Hematopoietic multipotent progenitor cell treated with erythropoietin and hydrocortisone succinate and interleukin-3 and kit ligand, for 4 days (in vitro differentiated cells): ENCODE measurements around the gene RBM48.
"Not testable (repeated sequence)": the region's sequence is repeated elsewhere in the genome, so short reads cannot be mapped to it uniquely, and the experiment has no call there.

Experiments used
- DNase-seq: peaks from one replicate; pipeline ENCODE4 v3.0.0-alpha.2; 2015

RBM48 gene

DNA sequence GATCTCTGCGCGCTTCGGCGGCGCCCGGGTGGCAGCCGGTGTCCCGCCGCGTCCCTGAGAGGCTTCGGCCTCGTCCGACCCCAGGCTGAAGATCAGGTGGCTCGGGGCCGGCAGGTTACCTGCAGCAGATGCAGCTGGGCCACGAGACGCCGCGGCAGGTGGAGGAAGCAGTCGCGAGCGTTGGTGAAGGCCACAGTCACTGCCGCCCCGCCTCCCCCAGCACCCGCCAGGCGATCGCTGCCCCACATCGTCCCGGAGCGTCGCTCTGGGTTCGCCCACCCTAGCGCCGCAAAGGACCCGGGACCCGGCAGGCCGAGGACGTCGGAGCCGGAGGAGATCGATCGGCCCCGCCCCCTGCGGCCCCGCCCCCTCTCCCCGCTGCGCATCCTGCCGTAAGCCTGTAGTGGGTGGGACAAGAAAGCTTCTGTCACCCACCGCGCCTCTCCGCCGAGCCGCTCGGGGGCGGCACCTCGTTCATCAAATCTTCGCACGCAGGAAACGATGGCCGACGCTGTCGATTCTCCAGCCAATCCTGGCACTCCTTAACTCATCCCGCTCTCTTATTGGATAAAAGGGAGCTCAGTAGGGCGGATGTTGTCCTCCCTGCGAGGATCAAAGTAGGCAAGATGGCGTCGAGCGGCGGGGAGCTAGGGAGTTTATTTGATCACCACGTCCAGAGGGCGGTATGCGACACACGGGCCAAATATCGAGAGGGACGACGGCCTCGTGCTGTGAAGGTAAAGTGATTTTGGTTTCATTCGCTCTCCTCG lies at the start of gene RBM48, which contains the start of gene PEX1:
TSS of gene RBM48 (plus strand) at position 608 of the 770 bp plus-strand sequence. CDS start at position 627, 19 bp downstream.
TSS of gene PEX1 (minus strand) at position 333 of the 770 bp plus-strand sequence. CDS start at position 248, 85 bp downstream.
- DNase-seq: peak; percentile 100

DNA sequence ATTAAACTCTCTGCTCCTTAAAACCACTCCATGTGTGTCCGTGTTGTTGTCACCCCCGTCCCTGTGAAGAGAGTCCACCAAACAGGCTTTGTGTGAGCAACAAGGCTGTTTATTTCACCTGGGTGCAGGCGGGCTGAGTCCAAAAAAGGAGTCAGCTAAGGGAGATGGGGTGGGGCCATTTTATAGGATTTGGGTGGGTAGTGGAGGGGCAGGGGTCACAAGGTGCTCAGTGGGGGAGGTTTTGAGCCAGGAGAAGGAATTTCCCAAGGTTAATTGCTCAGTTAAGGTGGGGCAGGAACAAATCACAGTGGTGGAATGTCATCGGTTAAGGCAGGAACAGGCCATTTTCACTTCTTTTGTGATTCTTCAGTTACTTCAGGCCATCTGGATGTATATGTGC lies 49.4 kb upstream of the RBM48 start:
- DNase-seq: not testable (repeated sequence)

- not testable (repeated sequence) for DNase-seq
Measured at GRCh38 chr7:92483624-92484023, 45.0 kb upstream of the RBM48 start.

- DNase-seq: not testable (repeated sequence)
Measured at GRCh38 chr7:92484226-92484625, 44.4 kb upstream of the RBM48 start.

DNA sequence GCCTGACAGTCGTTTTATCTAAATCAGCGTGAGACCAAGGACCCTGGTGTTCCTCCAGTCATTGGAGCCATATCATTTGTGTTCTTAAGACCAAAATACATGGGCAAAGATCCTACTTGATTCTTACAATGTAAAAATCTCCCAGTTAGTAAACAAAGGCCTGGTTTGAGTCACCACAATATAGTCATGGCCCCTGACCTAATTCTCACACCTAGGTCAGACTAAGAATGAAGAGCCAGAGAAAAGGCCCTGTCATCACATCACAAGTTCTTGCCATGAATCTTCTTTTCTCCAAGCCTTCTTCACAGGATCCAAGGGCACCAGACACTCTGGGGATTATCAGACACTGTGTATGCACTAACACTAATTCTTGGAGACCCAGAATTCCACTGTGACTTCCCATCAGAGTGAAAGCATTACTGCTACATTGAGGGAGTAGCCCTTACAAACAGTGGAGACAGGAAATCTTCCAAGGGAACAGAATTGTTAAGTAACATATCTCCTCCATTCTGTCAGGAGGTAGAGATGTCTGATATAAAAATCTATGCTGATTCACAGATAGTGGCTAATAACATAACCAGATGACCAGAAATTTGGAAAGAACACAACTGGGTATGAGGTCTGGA lies 43.2 kb upstream of the RBM48 start:
- DNase-seq: no peak

GRCh38 chr7:92485974-92486373 lies 42.6 kb upstream of the RBM48 start:
- DNase-seq: peak; percentile 2

GRCh38 chr7:92487804-92488203 lies 40.8 kb upstream of the RBM48 start:
- DNase-seq: no peak

GRCh38 chr7:92489634-92490033 lies 39.0 kb upstream of the RBM48 start:
- DNase-seq: no peak

GRCh38 chr7:92496876-92497275 lies 31.7 kb upstream of the RBM48 start:
- DNase-seq: no peak

- DNase-seq: no peak
Measured at GRCh38 chr7:92498557-92498956, 30.0 kb upstream of the RBM48 start.

- no peak for DNase-seq
Measured at GRCh38 chr7:92503767-92504166, 24.8 kb upstream of the RBM48 start.

DNA sequence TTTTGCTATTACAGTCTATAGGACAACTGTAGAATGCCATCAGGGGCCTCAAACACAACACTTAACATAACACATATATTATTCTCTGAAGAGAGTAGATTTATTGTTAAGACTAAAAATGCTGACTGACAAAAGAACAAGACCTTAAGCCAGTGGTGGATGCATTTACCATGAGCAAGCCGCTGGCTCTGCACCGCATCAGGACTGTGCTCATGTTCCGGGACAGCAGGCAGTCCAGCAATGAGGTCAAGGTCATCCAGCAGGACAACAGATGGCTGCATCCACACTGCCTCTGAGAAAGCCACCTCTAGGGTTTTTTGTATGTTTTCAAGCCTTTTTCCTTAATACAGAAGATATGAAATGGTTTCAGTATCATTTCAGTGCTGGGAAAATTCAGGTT lies 24.0 kb upstream of the RBM48 start:
- DNase-seq: no peak

DNA sequence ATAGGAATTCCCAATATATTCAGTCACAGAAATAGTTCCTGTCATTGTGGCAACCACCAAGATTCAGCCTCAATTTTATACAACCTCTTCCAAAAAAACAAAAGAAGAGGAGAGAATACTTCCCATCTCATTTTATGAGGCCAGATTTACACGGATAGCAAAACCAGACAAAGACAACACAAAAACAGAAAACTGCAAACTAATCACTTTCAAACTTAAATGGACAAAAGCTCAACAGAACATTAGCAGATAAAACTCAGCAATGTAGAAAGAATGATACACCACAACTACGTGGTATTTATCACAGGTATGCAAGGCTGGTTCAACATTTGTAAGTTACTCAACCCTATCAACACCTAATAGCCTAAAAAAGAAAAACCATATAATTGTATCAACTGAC lies 22.2 kb upstream of the RBM48 start:
- no peak for DNase-seq

DNA sequence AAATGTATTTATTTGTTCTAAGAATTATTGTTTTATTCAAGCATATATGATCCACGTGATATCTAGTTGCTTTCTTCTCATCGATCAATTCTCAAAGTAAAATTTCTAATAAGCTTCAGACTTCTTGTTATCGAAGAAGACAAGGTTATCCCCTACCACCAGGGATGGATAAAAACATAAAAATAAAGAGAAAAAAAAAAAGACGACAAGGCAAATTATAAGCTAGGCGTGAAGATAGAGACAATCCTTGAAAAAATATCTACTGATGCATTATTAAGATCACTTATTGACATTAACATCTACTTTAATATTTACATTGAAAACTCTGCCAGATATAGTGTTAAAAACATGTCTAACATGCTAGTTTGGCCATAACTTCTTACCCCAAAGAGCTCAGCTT lies 19.6 kb upstream of the RBM48 start:
- no peak for DNase-seq

DNA sequence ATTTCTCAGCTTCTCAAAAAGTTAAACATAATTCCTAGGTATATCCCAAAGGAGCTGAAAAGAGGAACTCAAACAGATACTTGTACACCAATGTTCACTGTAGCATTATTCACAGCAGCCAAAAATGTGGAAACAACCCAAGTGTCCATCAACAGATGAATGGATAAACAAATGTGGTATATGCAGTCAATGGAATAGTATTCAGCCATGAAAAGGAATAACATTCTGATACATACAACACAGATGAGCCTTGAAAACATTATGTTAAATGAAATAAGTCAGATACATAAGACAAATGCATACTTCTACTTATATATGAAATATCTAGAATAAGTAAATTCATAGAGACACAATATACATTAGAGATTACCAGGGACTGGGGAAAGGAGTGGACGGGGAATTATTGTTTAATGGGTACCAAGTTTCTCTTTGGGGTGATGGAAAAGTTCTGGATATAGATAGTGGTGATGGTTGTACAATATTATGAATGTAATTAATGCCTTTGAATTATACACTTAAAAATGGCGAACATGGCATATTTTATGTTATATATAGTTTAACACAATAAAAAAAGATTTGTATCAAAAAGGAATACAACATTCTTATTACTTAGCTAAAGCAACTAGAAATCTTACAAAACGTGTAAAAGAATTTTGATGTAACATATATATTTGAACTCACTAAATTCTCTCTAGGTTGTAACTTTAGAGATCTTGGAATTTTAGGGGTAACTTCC lies 15.3 kb upstream of the RBM48 start:
- DNase-seq: no peak

DNA sequence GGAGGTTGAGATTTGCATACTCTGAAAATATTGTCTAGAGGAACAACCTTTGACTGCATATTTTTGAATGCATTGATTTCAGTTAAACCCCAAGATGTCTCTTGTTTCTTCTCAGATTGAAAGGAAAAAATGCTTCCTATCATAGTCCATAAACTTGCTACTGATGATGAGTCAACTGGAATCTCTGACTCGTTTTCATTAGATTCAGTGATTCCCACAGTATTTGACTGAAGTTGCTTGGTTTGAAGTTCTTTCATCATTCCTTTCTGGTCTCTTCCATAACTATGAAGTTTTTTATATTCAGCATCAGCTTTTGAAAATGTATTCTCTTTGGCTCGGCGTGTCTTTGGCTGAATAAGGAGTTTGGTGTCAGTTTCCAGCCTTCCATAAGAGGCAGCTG lies 11.0 kb upstream of the RBM48 start:
- DNase-seq: no peak

DNA sequence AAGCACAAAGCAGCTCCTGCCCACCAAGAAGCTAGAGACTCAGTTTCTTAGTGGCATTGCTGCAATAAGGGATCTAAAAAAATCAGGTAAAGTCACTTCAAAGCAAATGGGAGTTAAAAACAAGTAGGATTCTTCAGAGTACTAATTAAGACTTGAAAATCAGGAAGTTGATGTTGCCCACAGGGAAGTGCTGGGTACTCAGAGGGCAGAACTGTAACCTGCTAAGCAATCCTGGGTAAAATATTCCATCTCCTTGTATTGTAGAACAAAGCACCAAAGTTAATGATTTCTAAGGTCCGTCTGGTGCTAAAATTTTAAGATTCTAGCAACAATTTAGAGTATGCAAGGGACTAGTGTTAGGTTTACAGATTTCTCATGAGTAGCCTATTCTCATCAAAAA lies 8.6 kb upstream of the RBM48 start:
- DNase-seq: no peak

- no peak for DNase-seq
Measured at GRCh38 chr7:92523110-92523509, 5.5 kb upstream of the RBM48 start.

DNA sequence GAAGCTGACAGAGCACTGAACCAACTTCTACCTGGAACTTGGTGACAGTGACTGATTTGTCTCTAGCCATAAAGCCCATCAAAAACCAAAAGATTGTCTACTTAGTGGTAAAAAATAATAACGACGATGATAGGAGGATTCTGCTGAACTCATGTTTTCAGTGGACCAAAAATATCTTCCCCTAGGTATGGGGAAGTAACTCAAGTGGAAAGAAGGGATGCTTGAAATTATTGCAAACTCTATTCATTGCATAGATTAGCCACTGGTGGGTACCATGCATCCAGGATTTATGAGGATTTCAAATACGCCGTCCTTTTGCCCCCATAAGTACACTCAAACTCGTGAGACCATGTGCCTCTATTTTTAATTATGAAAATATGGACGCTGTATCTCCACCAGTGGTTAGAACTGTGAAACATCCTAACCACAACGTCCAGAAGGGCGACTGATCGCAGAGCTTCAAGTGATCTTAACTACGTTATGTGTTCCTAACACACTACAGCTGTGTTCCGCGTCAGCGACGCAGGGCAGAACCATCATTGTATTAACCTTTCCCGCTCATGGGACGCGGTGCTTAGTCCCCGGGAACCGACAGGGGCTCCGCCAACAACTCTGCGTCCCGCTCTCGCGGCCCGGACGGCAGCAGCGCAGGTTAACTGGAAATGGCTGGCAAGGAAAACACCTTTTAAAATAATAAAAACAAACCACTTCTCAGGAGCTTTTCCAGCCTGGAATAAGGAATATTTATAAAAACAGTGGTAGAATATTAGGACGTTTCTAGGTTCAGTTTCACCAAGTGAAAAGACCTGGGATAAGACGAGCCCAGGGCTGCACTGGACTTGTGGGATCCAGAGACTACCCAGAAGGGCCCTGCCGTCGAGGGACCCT lies 1.1 kb upstream of the RBM48 start:
- peak; percentile 86 for DNase-seq

GRCh38 chr7:92528958-92529264 lies 316 bp downstream of the RBM48 start:
- no peak for DNase-seq

DNA sequence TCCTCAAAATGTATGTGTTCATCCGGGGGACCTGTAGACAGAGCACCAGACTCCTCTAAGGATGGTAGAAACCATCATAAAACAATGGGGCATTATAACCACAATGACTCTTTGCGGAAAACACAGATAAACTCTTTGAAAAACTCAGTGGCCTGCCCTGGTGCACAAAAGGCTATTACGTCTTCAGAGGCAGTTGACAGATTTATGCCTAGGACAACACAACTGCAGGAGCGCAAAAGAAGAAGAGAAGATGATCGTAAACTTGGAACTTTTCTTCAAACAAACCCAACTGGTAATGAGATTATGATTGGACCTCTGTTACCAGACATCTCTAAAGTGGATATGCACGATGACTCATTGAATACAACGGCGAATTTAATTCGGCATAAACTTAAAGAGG lies 6.0 kb downstream of the RBM48 start:
- DNase-seq: no peak

- not testable (repeated sequence) for DNase-seq
Measured at GRCh38 chr7:92543542-92543941, 14.9 kb downstream of the RBM48 start.

DNA sequence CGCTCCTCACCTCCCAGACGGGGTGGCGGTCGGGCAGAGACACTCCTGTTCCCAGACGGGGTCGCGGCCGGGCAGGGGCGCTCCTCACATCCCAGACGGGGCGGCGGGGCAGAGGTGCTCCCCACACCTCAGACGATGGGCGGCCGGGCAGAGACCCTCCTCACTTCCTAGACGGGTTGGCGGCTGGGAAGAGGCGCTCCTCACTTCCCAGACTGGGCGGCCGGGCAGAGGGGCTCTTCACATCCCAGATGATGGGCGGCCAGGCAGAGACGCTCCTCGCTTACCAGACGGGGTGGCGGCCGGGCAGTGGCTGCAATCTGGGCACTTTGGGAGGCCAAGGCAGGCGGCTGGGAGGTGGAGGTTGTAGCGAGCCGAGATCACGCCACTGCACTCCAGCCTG lies 16.5 kb downstream of the RBM48 start:
- not testable (repeated sequence) for DNase-seq
